Stimulated activated CD4-positive, alpha-beta T cell treated with anti-CD3 and anti-CD28 coated beads, Interleukin-15, amount 100 ng/mL, for 1 hour (primary cell): ENCODE data around the gene PAQR8.

Experiments
- DNase-seq, 2 donors: peaks; one replicate each; pipeline ENCODE4 v3.0.0-alpha.2; 2020; ENCODE audit warnings: low read depth in 1 of 2, low spot score in 1 of 2

Gene PAQR8

DNA sequence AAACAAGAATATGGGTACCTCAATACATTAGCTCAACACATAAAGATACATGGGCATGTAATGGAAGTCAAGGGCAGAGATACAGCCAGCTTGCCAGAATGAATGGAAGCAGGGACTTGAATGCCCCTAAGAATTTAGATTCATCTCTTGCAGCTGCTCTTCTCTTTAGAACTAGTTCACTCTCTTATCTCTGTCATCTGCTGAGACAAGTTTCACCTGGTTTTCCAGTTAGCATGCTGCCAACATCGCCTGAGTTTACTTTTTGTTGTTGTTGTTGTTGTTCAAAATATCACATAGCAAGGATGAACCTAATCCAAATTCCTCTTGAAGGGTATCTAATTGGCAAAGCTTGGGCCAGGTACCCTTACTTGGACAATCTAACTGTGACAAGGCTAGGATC is 14.1 kb upstream of the PAQR8 start:
- no peak for DNase-seq

DNA sequence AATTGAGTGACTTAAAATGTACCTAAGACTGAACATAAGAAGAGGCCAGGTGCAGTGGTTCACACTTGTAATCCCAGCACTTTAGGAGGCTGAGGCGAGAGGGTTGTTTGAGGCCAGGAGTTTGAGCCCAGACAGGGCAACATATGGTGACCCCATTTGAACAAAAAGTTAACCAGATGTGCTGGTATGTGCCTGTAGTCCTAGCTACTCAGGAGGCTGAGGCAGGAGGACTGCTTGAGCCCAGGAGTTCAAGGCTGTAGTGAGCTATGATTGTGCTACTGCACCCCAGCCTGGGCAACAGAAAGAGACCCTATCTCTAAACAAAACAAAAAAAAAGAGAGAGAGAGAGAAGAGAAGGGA is 10.1 kb upstream of the PAQR8 start:
- no peak for DNase-seq

DNA sequence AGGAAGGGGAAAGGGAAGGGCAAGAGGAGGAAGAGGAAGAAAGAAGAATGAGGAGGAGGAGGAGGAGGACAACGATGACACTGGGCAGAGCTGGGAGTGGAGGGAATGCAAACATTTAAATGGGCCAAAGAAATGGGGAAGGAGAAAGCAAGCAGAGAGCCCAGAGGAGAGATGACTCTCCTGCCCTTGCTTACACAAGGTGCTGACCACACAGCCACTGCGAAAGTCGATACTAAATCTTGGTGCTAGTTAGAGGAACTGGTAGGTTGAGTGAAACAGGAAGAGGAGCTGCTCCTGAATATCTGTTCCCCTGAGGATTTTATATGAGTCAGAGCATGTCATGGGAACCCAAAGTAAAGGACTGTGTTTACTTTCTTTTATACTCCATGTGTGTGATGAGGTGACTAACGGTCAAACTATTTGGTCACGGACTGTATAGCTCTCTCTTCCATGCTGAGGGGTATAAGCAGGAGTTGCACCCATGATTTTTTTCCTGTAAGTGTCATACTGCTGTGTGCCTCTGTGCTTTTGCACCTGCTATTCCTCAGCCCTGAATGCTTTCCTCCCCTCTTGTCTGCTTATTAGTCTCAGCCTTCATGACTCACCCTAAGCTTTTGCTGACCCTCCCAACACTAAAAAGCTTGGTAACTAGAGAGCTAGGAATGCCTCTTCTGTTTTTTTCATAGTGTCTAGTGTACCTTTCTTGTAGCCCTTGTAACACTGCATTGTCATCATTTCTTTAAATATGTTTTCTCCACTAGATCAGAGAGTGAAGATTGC is 9.5 kb upstream of the PAQR8 start:
- DNase-seq: no peak

DNA sequence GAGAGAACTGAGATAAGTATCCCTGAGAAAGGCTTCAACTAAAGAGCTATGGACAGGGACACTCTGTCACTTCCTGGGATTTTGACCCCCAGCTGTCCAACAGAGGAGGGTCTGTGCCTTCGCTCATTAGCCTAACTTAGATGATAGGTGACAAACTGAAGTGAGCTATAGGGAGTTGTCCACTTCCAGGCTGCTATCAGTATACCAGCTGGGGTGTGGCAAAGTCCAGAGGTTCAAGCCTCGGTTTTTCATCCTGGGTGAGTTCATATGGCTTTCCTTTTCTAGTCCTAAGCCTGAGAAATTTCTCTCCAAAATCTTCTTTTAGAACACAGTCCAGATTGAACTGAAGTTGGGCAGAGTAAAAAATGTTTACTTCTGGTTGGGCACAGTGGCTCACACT is 5.9 kb upstream of the PAQR8 start:
- DNase-seq: no peak

- no peak for DNase-seq
Observed at GRCh38 chr6:52359403-52359802, 2.5 kb upstream of the PAQR8 start.

- DNase-seq: no peak
Observed at GRCh38 chr6:52360028-52360427, 1.9 kb upstream of the PAQR8 start.

DNA sequence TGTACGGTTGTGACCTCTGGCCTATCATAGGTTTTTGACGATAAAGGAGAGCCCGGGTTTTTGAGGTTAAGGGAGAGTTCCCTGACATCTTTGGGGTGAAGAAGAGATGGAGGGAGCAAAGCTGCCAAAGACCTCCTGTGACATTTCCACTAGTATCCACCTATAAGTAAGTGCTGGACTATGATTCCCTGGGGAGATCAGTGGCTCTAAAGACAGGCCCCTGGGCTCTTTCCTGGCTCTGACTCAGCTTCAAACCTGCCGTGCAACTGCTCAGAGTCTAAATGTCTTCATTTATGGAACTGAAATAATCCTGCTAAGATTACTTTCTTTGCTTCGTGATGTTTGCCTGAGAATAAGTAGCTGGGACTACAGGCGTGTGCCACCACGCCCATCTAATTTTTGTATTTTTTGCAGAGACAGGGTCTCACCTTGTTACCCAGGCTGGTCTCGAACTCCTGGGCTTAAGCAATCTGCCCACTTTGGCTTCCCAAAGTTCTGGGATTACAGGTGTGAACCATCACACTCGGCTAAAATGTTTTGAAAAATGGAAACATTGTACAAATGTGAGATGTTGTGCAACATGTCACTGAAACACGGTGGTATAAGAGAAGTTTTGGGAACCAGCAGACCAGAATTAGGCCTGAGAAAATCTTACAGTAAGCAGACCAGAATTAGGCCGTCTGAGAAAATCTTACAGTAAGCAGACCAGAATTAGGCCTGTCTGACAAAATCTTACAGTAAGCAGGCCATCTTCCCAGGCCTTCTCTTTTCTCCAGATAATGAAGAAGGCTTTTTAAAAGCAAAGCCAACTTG is 1.1 kb upstream of the PAQR8 start:
- DNase-seq: no peak

DNA sequence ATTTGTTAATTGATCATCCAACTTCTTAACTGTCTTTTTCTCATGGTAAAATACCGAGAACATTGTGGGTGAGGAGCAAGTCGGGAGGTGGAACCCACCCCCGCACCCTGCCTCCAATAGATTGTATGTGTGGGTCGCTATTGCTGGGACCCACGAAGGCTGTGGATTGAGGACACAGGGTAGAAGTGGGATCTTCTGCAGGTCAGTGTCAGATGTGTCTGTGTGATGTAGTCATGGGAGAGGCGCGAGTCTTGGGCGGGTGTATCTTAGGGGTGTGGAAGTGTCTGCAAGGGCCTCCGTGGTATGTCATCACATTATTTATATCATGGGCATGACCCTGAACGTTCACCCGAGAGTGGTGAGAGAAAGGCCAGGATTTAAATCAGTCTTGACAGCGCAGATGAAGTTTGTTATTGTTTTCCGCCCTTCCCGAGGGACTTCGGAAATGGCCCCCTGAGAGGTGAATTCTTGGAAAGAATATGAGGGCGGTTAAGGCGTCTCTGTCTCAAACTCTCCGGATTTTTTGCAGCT is 472 bp upstream of the PAQR8 start:
- peak in 1 of 2 donors; percentile 7 for DNase-seq

- DNase-seq: peak in 1 of 2 donors; percentile 27
Observed at GRCh38 chr6:52362443-52363227, 684 bp downstream of the PAQR8 start.

DNA sequence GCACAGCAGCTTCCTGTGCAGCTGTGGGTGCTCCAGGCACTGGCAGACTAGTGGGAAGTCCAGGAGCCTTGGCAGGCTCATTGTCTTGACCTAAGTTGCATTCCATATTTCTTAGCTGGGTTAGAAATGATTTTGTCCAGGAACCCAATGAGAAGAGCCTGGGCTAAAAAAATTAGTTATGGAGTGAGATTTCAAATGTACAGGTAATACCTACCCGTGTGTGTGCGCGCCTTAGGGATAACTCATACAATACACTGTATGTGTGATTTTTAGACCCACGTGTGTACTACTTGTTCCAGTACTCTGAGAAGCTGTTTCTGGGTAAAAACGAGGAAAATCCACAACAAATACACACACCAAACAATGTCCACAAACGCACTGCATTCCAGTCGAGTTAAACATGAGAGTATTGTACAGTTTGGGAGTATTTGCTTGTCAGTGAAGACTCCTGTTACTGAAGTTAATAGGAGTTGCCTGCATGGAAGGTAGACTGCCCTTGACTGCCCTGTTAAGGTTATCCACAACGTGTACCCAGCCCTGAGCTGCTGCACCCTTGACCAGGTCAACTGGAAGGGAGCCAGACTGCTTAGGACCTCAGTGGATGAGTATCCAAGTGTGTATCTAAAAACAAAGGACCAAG is 1.4 kb downstream of the PAQR8 start:
- DNase-seq: no peak

DNA sequence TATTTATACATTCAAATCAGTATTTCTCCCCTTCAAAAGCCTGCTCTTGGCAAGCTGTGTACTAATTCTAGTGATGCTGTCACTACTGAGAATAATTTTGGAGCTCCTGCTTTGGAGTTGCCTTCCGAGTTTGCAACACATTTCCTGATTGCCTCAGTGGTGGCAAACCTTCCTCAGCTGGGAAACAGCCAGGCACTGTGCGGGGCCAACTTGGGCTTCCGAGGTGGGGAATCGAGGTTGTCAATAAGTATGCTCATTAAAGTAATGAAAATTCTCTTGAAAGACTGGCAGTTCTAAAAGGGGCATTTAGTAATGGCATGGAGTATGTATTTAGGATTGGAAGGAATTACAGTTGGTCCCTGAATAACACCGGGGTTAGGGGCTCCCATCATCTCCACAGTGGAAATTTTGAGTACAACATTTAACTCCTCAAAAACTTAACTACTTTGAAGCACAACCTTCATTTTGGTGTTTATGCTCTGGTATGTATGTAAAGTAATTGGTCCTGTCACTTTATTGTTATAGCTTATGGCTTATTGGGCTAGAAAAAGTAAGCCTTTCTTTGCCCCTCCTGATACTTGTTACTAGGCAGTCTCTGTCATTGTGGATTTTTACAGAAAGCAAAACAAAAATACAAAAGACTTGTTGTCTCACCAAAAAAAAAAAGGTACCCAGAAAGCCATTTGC is 2.7 kb downstream of the PAQR8 start:
- no peak for DNase-seq

DNA sequence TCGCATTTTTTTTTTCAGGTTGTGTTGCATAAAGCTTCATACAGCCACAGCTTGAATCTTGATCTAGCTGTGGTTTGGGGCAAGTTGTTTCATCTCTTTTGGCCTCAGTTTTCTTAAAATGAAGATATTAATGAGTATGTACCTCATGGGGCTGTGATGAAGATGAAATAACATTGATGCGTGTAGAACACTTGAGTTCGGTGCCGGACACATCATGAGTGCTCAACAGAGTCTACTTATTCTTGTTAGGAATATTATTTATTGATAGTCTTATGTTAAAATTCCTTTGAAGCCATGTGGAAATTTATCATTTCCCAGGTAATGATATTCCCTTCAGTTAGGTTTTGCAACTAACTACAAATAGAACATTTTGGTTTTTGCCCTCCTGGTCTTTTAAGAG is 3.4 kb downstream of the PAQR8 start:
- DNase-seq: no peak

DNA sequence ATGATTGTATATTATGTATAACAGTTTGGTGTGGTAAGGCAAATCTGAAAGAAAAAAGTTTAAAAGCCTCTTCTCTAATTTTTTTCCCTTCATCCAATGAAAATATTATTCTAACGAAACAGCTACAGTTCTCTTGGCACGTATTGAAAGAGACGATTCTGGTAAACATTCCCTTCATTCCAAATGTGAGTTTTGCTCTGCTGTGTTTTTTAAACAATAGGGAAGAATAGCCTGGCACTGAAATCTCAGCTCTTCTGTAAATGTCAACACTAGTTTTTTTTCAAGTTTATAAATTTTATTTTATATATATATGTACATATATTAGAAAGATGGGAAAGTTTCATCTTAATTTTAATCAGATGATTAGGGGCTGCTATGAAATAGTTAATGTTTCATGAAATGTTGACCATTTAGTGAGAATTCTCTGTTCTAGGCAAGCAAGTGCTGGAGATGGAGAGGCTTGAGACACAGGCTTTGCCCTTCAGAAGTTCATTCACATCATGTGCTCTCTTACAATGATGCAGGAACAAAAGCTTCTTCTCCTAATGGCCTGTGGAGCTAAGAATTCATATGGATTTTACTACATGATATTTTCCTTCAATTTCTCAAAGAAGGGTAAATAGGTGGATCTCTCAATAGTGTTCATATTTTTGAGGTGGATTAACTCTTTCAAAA is 4.1 kb downstream of the PAQR8 start:
- DNase-seq: no peak

- no peak for DNase-seq
Observed at GRCh38 chr6:52368002-52368401, 6.1 kb downstream of the PAQR8 start.

- DNase-seq: no peak
Observed at GRCh38 chr6:52369234-52369633, 7.3 kb downstream of the PAQR8 start.

DNA sequence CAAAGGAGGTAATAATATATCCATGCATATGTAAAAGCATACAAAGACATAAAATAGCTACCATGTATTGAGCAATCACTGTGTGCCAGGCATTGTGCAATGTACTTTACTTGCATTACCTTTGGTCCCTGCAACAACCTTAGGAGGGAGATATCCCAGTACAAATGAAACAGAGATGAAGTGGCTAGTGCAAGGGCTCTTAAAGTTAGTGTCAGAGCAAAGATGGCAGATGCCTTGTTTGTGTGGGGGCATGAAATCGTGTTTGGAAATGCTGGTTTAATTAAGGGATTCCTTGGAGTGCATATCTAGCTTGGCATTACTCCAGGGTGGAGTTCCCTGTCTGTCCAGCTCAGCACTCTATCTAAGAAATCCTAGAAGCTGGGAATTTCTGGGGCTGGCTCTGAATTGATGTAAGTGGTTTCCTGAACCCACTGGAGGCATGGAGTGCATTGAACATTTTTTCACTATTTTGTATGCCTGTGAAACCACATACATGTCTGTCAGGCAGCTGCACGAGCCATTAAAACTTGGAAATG is 9.8 kb downstream of the PAQR8 start:
- no peak for DNase-seq

- no peak for DNase-seq
Observed at GRCh38 chr6:52373151-52373690, 11.3 kb downstream of the PAQR8 start.

- no peak for DNase-seq
Observed at GRCh38 chr6:52374247-52374646, 12.3 kb downstream of the PAQR8 start.

DNA sequence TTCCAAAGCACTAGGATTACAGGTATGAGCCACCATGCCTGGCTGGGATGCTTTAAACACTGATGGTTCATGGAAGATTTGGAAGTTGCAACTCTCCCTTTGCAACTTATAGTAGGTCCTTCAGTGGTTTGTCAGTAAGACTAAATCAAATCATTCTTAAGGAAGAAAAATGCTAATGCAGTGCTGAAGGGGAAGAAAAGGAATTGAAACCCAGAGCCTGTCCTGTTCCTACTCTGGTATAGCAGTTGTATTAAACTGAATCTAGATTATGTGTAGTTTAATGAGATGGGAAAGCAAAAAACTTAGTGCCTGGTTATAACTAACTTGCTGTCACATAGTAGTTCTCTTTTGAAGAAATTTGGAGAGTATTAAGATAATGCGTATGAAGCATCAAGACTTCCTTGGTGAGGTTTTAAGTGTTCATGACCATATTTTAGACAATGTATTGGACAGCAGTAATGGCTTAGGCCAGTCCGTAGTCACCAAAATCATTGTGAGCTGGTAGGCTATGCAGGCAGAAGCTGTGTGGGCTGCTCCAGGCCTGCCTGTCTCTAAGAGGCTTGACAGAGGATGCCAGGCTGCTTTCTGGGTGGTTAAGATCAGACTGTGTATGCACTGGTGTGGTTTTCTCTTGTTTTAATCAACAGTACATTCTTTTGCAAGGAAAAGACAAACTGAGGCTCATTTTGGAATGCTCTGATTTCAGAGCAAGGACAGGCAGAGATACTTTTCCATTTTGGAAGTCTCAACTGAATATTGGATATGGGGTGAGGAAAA is 14.0 kb downstream of the PAQR8 start:
- DNase-seq: no peak
